Activated CD8-positive, alpha-beta memory T cell treated with anti-CD3 and anti-CD28 coated beads for 24 hours (primary cell): ENCODE data around the gene NECTIN3.

Experiments used
- DNase-seq: peaks from one replicate; pipeline ENCODE4 v3.0.0-alpha.2; 2020

Gene NECTIN3

GRCh38 chr3:111210866-111211564 lies 139.4 kb downstream of the NECTIN3 start:
- DNase-seq: no peak

GRCh38 chr3:111212511-111212910 lies 140.9 kb downstream of the NECTIN3 start:
- DNase-seq: no peak

GRCh38 chr3:111215481-111215880 lies 143.9 kb downstream of the NECTIN3 start:
- no peak for DNase-seq

- DNase-seq: no peak
Observed at GRCh38 chr3:111218615-111219014, 147.0 kb downstream of the NECTIN3 start.

- no peak for DNase-seq
Observed at GRCh38 chr3:111227216-111227615, 155.6 kb downstream of the NECTIN3 start.

- DNase-seq: no peak
Observed at GRCh38 chr3:111229301-111229700, 157.7 kb downstream of the NECTIN3 start.

- DNase-seq: no peak
Observed at GRCh38 chr3:111236836-111237713, 165.5 kb downstream of the NECTIN3 start.

- no peak for DNase-seq
Observed at GRCh38 chr3:111237946-111238345, 166.3 kb downstream of the NECTIN3 start.

- DNase-seq: no peak
Observed at GRCh38 chr3:111238885-111239284, 167.3 kb downstream of the NECTIN3 start.

GRCh38 chr3:111241960-111242359 lies 170.3 kb downstream of the NECTIN3 start:
- no peak for DNase-seq
